ENCODE measurements around the gene TMEM269.

DNA sequence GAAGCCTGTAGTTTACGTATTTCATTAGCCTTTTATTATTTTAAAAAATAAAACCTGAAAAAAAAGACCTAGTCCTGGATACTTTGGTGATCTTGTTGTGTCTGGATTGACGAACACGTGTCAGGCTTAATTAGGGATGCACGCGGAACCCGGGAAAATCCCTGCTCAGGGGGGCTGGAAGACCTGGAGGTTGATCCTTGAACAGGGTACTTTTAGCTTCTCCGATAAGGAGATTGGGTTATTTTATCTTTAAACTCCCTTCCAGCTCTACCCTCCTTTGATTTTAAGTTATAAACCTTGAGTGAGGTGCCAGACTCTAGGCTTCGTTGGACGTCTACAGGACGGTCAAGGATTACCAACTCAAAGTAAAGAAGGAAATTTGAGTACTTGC, 61.1 kb downstream of the TMEM269 start:
- TF ChIP-seq EZH2 (IDR thresholded peaks at IDR 0.05; ENCODE audit: borderline replicate concordance): no peak
- TF ChIP-seq, protein P1, sequence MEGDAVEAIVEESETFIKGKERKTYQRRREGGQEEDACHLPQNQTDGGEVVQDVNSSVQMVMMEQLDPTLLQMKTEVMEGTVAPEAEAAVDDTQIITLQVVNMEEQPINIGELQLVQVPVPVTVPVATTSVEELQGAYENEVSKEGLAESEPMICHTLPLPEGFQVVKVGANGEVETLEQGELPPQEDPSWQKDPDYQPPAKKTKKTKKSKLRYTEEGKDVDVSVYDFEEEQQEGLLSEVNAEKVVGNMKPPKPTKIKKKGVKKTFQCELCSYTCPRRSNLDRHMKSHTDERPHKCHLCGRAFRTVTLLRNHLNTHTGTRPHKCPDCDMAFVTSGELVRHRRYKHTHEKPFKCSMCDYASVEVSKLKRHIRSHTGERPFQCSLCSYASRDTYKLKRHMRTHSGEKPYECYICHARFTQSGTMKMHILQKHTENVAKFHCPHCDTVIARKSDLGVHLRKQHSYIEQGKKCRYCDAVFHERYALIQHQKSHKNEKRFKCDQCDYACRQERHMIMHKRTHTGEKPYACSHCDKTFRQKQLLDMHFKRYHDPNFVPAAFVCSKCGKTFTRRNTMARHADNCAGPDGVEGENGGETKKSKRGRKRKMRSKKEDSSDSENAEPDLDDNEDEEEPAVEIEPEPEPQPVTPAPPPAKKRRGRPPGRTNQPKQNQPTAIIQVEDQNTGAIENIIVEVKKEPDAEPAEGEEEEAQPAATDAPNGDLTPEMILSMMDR (IDR thresholded peaks at IDR 0.05; ENCODE audit: poor library complexity): no peak
